Endothelial cell of umbilical vein (primary cell): Measurements from ENCODE around the gene DGUOK.

ENCODE experiments used
- CTCF ChIP-seq, 2 donors: IDR thresholded peaks; 1 replicate in 1 of 2; 2 replicates in 1 of 2; pipeline ENCODE4 v1.5.1; 2011; ENCODE audit warnings: low read length in 2 of 2, mild to moderate bottlenecking in 2 of 2, moderate library complexity in 2 of 2, control low read depth in 1 of 2, inconsistent platforms in 1 of 2, low read depth in 1 of 2; ENCODE audit not compliant: insufficient read depth in 1 of 2; ENCODE audit errors: extremely low read depth in 1 of 2
- EZH2 ChIP-seq: IDR thresholded peaks from 2 replicates; pipeline ENCODE4 v1.6.1; 2012; ENCODE audit warnings: borderline replicate concordance, low read depth, mild to moderate bottlenecking, moderate library complexity, low read length, inconsistent platforms; ENCODE audit not compliant: severe bottlenecking
- FOS ChIP-seq: IDR thresholded peaks from 2 replicates; pipeline ENCODE4 v1.6.1; 2011; ENCODE audit warnings: mild to moderate bottlenecking, low read length, moderate library complexity, borderline replicate concordance; ENCODE audit not compliant: insufficient read depth
- GATA2 ChIP-seq: IDR thresholded peaks from 2 replicates; pipeline ENCODE4 v1.7.0; 2011; ENCODE audit warnings: low read depth, mild to moderate bottlenecking, moderate library complexity, mixed read lengths, low read length; ENCODE audit not compliant: insufficient read length, insufficient read depth
- JUN ChIP-seq: IDR thresholded peaks from 2 replicates; pipeline ENCODE4 v1.6.1; 2011; ENCODE audit warnings: borderline replicate concordance, low read depth; ENCODE audit not compliant: insufficient read length, insufficient read depth
- POLR2A ChIP-seq: IDR thresholded peaks from 2 replicates; pipeline ENCODE4 v1.6.1; 2012; ENCODE audit warnings: low read depth, mild to moderate bottlenecking, control low read depth, low read length
- POLR2AphosphoS5 ChIP-seq: IDR thresholded peaks from 2 replicates; pipeline ENCODE4 v1.6.1; 2012; ENCODE audit warnings: low read depth, mild to moderate bottlenecking, control low read depth, low read length, moderate library complexity; ENCODE audit not compliant: insufficient read depth
- TF ChIP-seq, protein P1 (sequence below): IDR thresholded peaks from 2 replicates; pipeline ENCODE4 v1.6.1; 2011; ENCODE audit not compliant: insufficient read depth, insufficient read length

DNA sequence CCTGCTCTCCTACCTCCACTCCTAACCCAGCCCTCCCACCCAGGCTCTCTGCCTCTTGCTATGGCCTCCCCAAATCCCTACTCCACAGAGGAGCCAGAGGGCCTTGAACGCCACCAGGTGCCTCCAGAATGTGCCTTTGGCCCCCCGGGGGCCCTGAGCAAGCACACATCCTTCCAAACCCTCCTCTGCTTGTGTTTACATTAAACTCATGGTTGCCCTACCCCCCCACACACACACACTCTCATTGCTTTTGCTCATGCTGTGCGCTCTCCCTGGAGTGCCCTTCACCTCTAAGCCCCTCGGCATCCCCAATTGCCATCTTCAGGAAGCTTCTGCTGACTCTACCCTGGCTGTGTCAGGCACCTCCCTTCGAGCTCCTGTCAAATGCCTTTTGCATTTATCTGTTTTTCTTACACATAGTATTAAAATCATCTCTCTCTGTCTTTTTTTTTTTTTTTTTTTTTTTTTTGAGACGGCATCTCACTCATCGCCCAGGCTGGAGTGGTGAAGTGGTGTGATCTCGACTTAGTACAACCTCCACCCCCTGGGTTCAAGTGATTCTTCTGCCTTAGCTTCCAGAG, 41.8 kb downstream of the DGUOK start:
- no peak for TF ChIP-seq POLR2A
- no peak for TF ChIP-seq CTCF (IDR thresholded peaks at IDR 0.05; ENCODE audit: extremely low read depth in 1 of 2, insufficient read depth in 1 of 2, low read depth in 1 of 2, low read length in 2 of 2)
- TF ChIP-seq JUN, result no peak
- no peak for TF ChIP-seq EZH2
- TF ChIP-seq, protein P1, sequence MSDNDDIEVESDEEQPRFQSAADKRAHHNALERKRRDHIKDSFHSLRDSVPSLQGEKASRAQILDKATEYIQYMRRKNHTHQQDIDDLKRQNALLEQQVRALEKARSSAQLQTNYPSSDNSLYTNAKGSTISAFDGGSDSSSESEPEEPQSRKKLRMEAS, result no peak
- TF ChIP-seq POLR2AphosphoS5, result no peak
- TF ChIP-seq GATA2, result no peak
- TF ChIP-seq FOS, result no peak
